PC-3 (cell line): ENCODE data around the gene KRT6A. TPM values are rescaled to one million over a fixed set of nuclear protein-coding genes. Genes with fewer than 3 reads are reported as not detected.

Experiments used
- ATAC-seq: fragments of 200-7000 bp; cut with Tn5 transposase; 2 replicates; pipeline ENCODE4 v1.9.1; 2020; ENCODE audit warnings: mild to moderate bottlenecking, moderate library complexity
- BruUV-seq: library from RNA; stranded (reverse); fragments of 400-500 nt; replicated peaks from 2 replicates; lab custom pipeline; 2021; lab: Mats Ljungman, UMichigan
- CTCF ChIA-PET: fragments of 300-600 bp; sonication (Branson Sonifier 250); formaldehyde crosslinking; loops from one replicate; lab custom pipeline; 2022; ENCODE audit warnings: antibody characterized with exemption; lab: Charles Lee
- POLR2A ChIA-PET: fragments of 300-600 bp; sonication (Branson Sonifier 250); formaldehyde crosslinking; loops from one replicate; lab custom pipeline; 2022; ENCODE audit warnings: antibody characterized with exemption; ENCODE audit not compliant: unreplicated experiment; lab: Charles Lee
- DNase-seq: peaks from one replicate; pipeline ENCODE4 v3.0.0-alpha.2; 2015
- H2AFZ ChIP-seq: fragments of 300-600 bp; sonication (generic); 2 replicates; pipeline ENCODE4 v1.6.0; 2016; ENCODE audit warnings: antibody characterized with exemption, low read length
- H3F3A ChIP-seq: fragments of 300-600 bp; sonication (generic); one replicate; pipeline ENCODE4 v1.6.0; 2017; ENCODE audit warnings: antibody characterized with exemption, low read length, control low read depth, mild to moderate bottlenecking; ENCODE audit not compliant: unreplicated experiment
- H3K27ac ChIP-seq: fragments of 300-600 bp; sonication (generic); 2 replicates; pipeline ENCODE4 v1.5.1; 2016; ENCODE audit warnings: mild to moderate bottlenecking, low read length
- H3K27me3 ChIP-seq: fragments of 300-600 bp; sonication (generic); 2 replicates; pipeline ENCODE4 v1.6.1; 2016; ENCODE audit warnings: low read length, mixed read lengths
- H3K36me3 ChIP-seq: fragments of 300-600 bp; sonication (generic); 2 replicates; pipeline ENCODE4 v1.6.1; 2016; ENCODE audit warnings: low read depth, mixed run types, low read length, mixed read lengths
- H3K4me1 ChIP-seq: fragments of 300-600 bp; sonication (generic); 2 replicates; pipeline ENCODE4 v1.5.1; 2016; ENCODE audit warnings: low read length; ENCODE audit not compliant: insufficient read depth
- H3K4me2 ChIP-seq: fragments of 300-600 bp; sonication (generic); 2 replicates; pipeline ENCODE4 v1.6.0; 2016; ENCODE audit warnings: low read length
- H3K4me3 ChIP-seq: fragments of 300-600 bp; sonication (generic); 2 replicates; pipeline ENCODE4 v1.5.1; 2016; ENCODE audit warnings: mild to moderate bottlenecking, low read length, mixed read lengths
- H3K79me2 ChIP-seq: fragments of 300-600 bp; sonication (generic); 2 replicates; pipeline ENCODE4 v1.6.1; 2017; ENCODE audit warnings: low read length, mixed read lengths
- H3K9ac ChIP-seq: fragments of 300-600 bp; sonication (generic); 2 replicates; pipeline ENCODE4 v1.6.0; 2016; ENCODE audit warnings: mild to moderate bottlenecking, low read length
- H3K9me2 ChIP-seq: fragments of 300-600 bp; sonication (generic); replicated peaks from 2 replicates; pipeline ENCODE4 v1.6.1; 2016; ENCODE audit warnings: mixed run types, low read length, mixed read lengths
- H3K9me3 ChIP-seq: fragments of 300-600 bp; sonication (generic); 2 replicates; pipeline ENCODE4 v1.6.1; 2016; ENCODE audit warnings: low read length, mixed read lengths
- H4K20me1 ChIP-seq: fragments of 300-600 bp; sonication (generic); 2 replicates; pipeline ENCODE4 v1.6.1; 2016; ENCODE audit warnings: low read length, mixed read lengths
- CTCF ChIP-seq: fragments of 300-600 bp; sonication (generic); conservative IDR thresholded peaks from 2 replicates; pipeline ENCODE4 v1.5.1; 2017; ENCODE audit warnings: antibody characterized with exemption, low read depth, mild to moderate bottlenecking, low read length
- EZH2 ChIP-seq: fragments of 300-600 bp; sonication (generic); IDR thresholded peaks from one replicate; pipeline ENCODE4 v1.6.1; 2017; ENCODE audit warnings: antibody characterized with exemption, mild to moderate bottlenecking, low read length; ENCODE audit not compliant: unreplicated experiment
- EZH2phosphoT487 ChIP-seq: fragments of 300-600 bp; sonication (generic); IDR thresholded peaks from 2 replicates; pipeline ENCODE4 v1.6.1; 2018; ENCODE audit warnings: mild to moderate bottlenecking, antibody characterized with exemption, low read length, borderline replicate concordance
- intact Hi-C: fragments of 100-400 bp; cut with micrococcal nuclease; formaldehyde crosslinking; loops from 2 replicates; pipeline ENCODE4 v1.9.0; 2023
- total RNA-seq: library from RNA; depleted of rRNA; stranded (reverse); fragments of >200 nt; gene quantifications from 2 replicates; pipeline ENCODE4 v1.2.3, GENCODE V29; 2014

KRT6A gene
- total RNA-seq, 1 experiment from 2014 or later = 46.3 TPM

- intact Hi-C loops = no loop called here
- BruUV-seq = no TSS peak
Observed at GRCh38 chr12:52529417-52529816, 36.4 kb upstream of the KRT6A start.

GRCh38 chr12:52528641-52529143, 35.6 kb upstream of the KRT6A start:
- Histone ChIP-seq H3K4me1 (no peaks in the 10 kb centered on the region), H2AFZ (no peak overlapping the region), H4K20me1 (no peaks in the 10 kb centered on the region), H3K4me3 (no peak overlapping the region), H3K4me2 (no peak overlapping the region), H3F3A (no peaks in the 10 kb centered on the region), H3K36me3 (no peaks in the 10 kb centered on the region), H3K27ac (no peak overlapping the region), H3K9me3 (no peaks in the 10 kb centered on the region), H3K9ac (no peak overlapping the region), H3K27me3 (no peaks in the 10 kb centered on the region), H3K9me2 (no peaks in the 10 kb centered on the region), H3K79me2 (no peaks in the 10 kb centered on the region)
- POLR2A ChIA-PET = no interaction called here
- intact Hi-C loops = no loop called here
- CTCF ChIA-PET = no interaction called here
- no peak for TF ChIP-seq EZH2
- TF ChIP-seq CTCF = no peak
- no peak for TF ChIP-seq EZH2phosphoT487
- ATAC-seq = no peak
- BruUV-seq = no TSS peak
- DNase-seq = no peak

More at GRCh38 chr12:52529417-52529816, 36.4 kb upstream of the KRT6A start:
- Histone ChIP-seq H3K4me3 (no peak overlapping the region), H3F3A (no peaks in the 10 kb centered on the region), H3K36me3 (no peaks in the 10 kb centered on the region), H3K9ac (no peak overlapping the region), H3K4me1 (no peaks in the 10 kb centered on the region), H3K9me2 (no peaks in the 10 kb centered on the region), H3K4me2 (no peak overlapping the region), H3K79me2 (no peaks in the 10 kb centered on the region), H3K27me3 (no peaks in the 10 kb centered on the region), H3K9me3 (no peaks in the 10 kb centered on the region), H2AFZ (no peak overlapping the region), H3K27ac (no peak overlapping the region), H4K20me1 (no peaks in the 10 kb centered on the region)
- POLR2A ChIA-PET = no interaction called here
- no peak for TF ChIP-seq CTCF
- TF ChIP-seq EZH2phosphoT487 = no peak
- TF ChIP-seq EZH2 = no peak
- CTCF ChIA-PET = no interaction called here
- DNase-seq = no peak
- no peak for ATAC-seq

GRCh38 chr12:52527121-52527800, 34.2 kb upstream of the KRT6A start:
- no peak for TF ChIP-seq EZH2phosphoT487
- TF ChIP-seq CTCF = no peak
- CTCF ChIA-PET = no interaction called here

More at GRCh38 chr12:52527121-52527800, 34.2 kb upstream of the KRT6A start:
- Histone ChIP-seq H3K4me1 (peaks cover 6% of the 10 kb centered on the region; the same call in 1 of the 2 replicates), H3F3A (no peaks in the 10 kb centered on the region), H3K4me2 (no peak overlapping the region), H3K4me3 (no peak overlapping the region), H3K9ac (no peak overlapping the region), H3K79me2 (no peaks in the 10 kb centered on the region), H3K9me3 (no peaks in the 10 kb centered on the region), H3K27me3 (no peaks in the 10 kb centered on the region), H3K36me3 (no peaks in the 10 kb centered on the region), H4K20me1 (no peaks in the 10 kb centered on the region), H3K27ac (no peak overlapping the region), H3K9me2 (no peaks in the 10 kb centered on the region), H2AFZ (no peak overlapping the region)
- DNase-seq (no peak), ATAC-seq (no peak)
- no TSS peak for BruUV-seq
- POLR2A ChIA-PET = no interaction called here
- intact Hi-C loops = no loop called here
